ENCODE measurements around the gene FOSB. TPM values are rescaled to one million over a fixed set of nuclear protein-coding genes. Genes with fewer than 3 reads are reported as not detected.

The FOSB gene
- total and polyA plus RNA-seq, 9 of the 15 experiments (the other 6 are each of a cell fraction or from before 2014, with no cell fraction given), result 0.11 to 2.7 (median 0.73) TPM

GRCh38 chr19:45506989-45507871 lies 39.4 kb downstream of the FOSB start, which contains the start of gene VASP (continued):
- TF ChIP-seq MYC (IDR thresholded peaks at IDR 0.05; ENCODE audit: low read depth, low read length) (no peak; the same call in 1 of the 2 replicates), MYC (CRISPR knock-in tag; IDR thresholded peaks at IDR 0.05; ENCODE audit: borderline replicate concordance, low read depth) (peak; percentile 79; the same call in 1 of the 2 replicates), NRF1 (conservative IDR thresholded peaks at IDR 0.05 in 1 of 2, IDR thresholded peaks at IDR 0.05 in 1 of 2) (peak; percentile 56 to 67; a peak in 3 of 4 replicates), KAT7 (CRISPR knock-in tag; IDR thresholded peaks at IDR 0.05; ENCODE audit: borderline replicate concordance) (peak; percentile 68; the same call in 1 of the 2 replicates), ZNF197 (CRISPR knock-in tag; IDR thresholded peaks at IDR 0.05; ENCODE audit: low read depth) (no peak; the same call in 1 of the 2 replicates), NONO (IDR thresholded peaks at IDR 0.05; ENCODE audit: low read depth in 2 of 2, low read length in 1 of 2) (peak; percentile 40 to 71; a peak in 1 of 4 replicates), RBM15 (IDR thresholded peaks at IDR 0.05; ENCODE audit: insufficient read depth, low read length) (no peak), TAF7 (tag; IDR thresholded peaks at IDR 0.05) (peak; percentile 66; the same call in 1 of the 2 replicates), ZBTB26 (CRISPR knock-in tag; IDR thresholded peaks at IDR 0.05) (no peak), SIN3A (IDR thresholded peaks at IDR 0.05; ENCODE audit: borderline replicate concordance in 2 of 2, control insufficient read depth in 1 of 2, low read depth in 2 of 2, low read length in 2 of 2) (peak in 1 of 2 experiments; percentile 69; a peak in 3 of 4 replicates), TOE1 (IDR thresholded peaks at IDR 0.05; ENCODE audit: borderline replicate concordance) (peak; percentile 90), TOE1 (CRISPR knock-in tag; IDR thresholded peaks at IDR 0.05; ENCODE audit: borderline replicate concordance, low read depth) (no peak), PCBP1 (IDR thresholded peaks at IDR 0.05; ENCODE audit: low read depth, low read length, poor library complexity, severe bottlenecking) (peak; percentile 73), HNRNPK (IDR thresholded peaks at IDR 0.05; ENCODE audit: low read depth, low read length, poor library complexity, severe bottlenecking) (no peak), ZNF277 (CRISPR knock-in tag; IDR thresholded peaks at IDR 0.05; ENCODE audit: borderline replicate concordance) (no peak), TFE3 (CRISPR knock-in tag; IDR thresholded peaks at IDR 0.05) (no peak), CREM (IDR thresholded peaks at IDR 0.05; ENCODE audit: low read depth) (peak; percentile 52; the same call in 1 of the 2 replicates), POLR2AphosphoS2 (IDR thresholded peaks at IDR 0.05; ENCODE audit: low read length) (peak; percentile 88; the same call in 1 of the 2 replicates), CBX3 (IDR thresholded peaks at IDR 0.05; ENCODE audit: borderline replicate concordance in 1 of 2, low read length in 2 of 2) (peak in 1 of 2 experiments; percentile 42; a peak in 1 of 3 replicates), BCOR (IDR thresholded peaks at IDR 0.05) (peak; percentile 62; the same call in 1 of the 2 replicates), TAF9B (IDR thresholded peaks at IDR 0.05; ENCODE audit: partially characterized antibody) (peak; percentile 70), ZNF589 (CRISPR knock-in tag; IDR thresholded peaks at IDR 0.05; ENCODE audit: low read depth) (peak; percentile 45; the same call in 1 of the 2 replicates)
